HG03571 (cell line): ENCODE results near the gene PRR23B.
"Not testable (repeated sequence)": the region's sequence is repeated elsewhere in the genome, so short reads cannot be mapped to it uniquely, and the experiment has no call there.

Experiments
- ATAC-seq: cut with Tn5 transposase; IDR thresholded peaks from one replicate; pipeline ENCODE4 v1.9.1; 2021; ENCODE audit not compliant: unreplicated experiment

Gene PRR23B

DNA sequence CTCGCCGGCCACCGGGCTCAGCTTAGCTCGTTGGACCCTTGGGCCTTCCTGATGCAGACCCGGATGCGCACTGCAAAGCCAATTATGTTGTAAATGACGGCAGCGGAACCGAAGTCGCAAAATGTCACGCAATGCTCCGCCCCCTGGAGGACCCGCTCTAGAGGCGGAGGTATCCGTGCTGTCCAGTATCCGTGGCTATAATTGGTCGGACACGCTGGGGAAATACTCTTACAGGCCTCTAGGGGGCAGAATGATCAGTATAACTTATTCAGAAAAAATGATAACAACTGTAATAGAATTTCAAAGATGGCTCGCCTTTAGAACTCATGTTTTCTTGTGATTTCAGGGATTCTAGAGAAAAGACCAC, at the start of gene PRR23B:
Gene PRR23B, minus strand, starts transcription at position 59 of the 367 bp plus-strand sequence. CDS start 265 bp downstream, outside the sequence.
- ATAC-seq: no peak

DNA sequence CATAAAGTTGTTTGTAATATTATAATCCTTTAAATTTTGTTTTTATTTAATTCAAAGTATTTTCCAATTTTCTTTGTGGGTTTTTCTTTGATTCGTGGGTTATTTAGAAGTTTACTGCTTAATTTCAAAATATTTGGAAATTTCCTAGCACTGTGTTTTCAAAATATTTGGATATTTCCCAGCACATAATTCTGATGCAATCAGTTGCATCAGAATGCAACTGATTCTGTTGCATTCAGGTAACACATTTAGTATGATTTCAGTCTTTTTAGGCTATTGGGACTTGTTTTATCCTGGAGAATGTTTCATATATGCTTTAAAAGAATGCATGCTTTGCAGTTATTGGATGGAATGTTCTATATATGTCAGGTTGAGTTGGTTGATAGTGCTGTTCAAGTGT, 42.2 kb upstream of the PRR23B start:
- ATAC-seq: no peak

DNA sequence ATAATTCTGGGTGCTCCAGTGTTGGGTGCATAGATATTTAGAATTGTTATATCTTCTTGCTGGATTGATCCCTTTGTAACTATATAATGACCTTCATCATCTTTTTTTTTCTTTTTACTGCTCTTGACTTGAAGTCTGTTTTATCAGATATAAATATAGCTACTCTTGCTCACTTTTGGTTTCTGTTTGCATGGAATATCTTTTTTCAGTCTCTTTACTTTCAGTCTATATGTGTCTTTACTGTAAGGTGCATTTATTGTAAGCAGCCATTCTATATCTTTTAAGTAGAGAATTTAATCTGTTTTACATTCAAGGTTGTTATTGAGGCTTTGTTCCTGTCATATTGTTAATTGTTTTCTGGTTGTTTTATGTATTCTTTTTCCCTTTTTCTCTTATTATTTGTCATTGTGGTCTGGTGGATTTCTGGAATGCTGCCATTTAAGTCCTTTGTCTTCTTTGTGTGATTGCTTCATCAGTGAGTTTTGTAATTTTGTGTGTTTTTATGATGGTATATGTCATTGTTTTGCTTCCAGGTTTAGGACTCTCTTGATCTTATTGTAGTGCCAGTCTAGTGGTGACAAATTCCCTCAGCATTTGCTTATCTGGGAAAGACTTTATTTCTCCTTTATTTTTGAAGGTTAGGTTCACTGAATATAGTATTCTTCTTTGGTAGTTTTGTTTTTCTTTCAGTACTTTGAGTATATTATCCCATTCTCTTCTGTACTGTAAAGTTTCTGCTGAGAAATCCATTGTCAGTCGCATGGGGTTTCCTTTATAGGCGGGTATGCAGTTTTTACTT, 32.3 kb upstream of the PRR23B start:
- ATAC-seq: no peak

DNA sequence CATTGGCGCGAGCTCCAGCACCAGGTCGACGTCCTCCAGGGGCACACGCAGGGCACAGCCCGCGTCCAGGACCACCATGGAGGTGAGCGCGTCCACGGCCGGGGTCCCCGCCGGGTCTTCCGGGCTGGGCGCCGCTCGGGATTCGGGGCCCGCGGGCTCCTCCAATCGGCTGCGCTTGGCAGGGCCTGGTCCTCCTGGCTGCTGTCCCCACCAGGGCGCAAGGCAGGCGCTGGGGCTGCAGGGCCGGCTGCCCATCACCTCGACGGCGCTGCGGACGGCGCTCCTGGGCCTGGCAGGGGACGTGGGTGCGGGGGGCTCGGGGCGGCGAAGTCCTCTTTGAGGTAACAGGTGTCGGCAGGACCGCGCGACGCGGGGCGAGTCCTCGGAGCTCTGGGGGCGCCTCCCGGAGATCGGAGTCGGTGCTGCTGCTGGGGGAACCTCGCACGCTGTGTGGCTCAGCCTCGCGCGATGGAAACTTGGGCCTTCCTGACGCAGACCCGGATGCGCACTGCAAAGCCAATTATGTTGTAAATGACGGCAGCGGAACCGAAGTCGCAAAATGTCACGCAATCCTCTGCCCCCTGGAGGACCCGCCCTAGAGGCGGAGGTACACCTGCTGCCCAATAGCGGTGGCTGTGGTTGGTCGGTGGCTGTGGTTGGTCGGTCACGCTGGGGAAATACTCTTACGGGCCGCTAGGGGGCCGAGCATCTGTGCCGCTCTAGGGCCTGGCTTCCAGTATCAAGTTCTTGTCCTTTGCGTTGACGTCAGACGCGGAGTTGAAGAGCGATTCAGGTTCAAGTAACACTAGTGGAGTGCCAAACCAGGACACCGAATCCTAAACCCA, 23.9 kb upstream of the PRR23B start, which contains the start of gene PRR23C:
Gene PRR23C, minus strand, starts transcription at position 527 of the 845 bp plus-strand sequence. Its CDS starts 272 bp downstream, at position 255.
- no peak for ATAC-seq

DNA sequence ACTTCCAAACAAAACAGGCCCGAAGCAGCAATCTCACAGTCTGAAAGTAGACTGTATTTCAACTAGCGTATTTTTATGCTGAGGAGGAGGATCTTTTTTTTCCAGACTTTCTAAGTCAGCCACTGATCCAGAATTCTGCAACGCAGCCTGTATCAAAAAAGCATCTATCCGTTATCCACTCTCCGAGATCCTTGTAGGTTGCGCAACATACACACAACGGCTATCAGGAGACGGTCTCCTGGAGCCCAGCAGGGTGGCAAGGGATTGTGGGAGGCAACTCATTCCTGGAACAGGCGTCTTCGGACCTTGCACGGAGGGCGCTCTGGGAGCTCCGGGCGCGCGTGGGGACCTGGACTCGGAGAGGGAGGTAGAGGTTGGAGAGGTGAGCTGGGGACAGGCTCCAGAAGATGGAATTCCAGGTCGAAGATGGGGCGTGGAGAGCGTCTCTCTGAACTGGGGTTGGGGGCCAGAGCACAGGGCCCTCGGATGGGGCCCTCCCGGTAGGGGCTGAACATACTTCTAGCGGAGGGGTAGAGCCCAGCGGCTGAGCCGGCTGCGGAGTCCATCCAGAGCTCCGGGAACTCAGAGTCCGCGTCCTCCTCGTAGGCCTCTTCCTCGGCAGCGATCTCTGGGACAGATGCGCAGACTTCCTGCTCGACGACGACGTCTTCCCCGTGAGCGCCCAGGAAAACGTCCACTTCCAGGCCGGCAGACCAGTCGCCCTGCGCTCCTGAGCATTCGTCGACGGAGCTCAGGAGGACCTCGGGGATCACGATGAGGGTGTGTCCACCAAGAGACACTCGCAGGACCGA, 23.0 kb upstream of the PRR23B start:
- ATAC-seq: no peak

DNA sequence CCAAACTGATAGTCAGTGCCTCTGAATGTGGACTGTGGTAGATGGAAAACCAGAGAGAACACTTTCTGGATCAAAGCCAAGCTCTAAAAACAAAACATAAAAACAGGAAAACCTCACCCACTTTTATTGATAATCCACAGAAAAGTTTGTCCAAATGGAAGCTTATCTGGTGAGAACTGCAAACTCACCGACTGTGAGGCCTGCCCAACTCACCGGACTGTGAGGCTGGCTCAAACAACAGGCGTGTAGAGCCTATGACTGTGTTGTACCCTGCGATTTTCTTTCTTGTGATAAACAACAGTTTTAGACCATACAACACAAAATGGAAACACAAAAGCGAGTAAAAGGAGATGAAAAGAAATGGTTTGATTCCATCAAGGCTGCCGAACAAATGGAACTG, 16.8 kb upstream of the PRR23B start:
- no peak for ATAC-seq

DNA sequence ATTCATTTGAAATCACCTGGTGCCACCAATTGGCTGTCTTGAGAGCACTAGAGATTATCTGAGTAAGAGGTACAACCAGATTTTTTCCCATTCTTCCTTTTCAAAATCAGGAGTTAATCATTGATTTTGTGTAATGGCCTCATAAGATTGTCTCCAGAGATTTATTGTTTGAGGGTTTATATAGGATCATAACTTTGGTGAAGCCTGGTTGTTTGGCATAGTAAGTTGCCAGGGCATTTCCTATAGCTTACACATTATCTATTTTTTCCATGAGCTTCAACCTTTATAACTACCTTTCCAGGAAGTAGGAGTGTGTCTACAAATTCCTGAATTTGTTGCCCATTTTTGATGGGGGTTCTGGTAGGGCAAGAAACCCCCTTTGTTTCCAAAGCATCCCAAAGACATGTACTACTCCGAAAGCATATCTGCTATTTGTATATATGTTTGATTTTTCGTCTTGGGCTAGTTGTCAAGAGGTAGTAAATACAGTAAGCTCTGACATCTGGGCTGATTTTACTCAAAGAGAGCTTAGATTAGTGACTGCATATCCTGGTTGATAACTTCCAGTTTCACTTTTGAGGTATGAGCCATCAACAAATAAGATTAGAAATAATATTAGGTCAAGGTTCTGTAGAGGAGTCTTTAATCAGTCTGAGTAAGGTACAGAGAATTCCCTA, 11.7 kb upstream of the PRR23B start:
- no peak for ATAC-seq

DNA sequence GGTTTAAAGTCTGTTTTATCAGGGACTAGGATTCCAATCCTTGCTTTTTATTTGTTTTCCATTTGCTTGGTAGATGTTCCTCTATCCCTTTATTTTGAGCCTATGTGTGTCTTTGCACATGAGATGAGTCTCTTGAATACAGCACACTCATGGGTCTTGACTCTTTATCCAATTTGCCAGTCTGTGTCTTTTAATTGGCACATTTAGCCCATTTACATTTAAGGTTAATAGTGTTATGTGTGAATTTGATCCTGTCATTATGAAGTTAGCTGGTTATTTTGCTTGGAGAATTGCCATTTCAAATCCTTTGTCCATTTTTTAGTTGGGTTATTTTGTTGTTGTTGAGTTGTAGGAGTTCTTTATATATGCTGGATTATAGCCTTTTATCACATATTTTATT, 9.8 kb upstream of the PRR23B start:
- ATAC-seq: not testable (repeated sequence)

DNA sequence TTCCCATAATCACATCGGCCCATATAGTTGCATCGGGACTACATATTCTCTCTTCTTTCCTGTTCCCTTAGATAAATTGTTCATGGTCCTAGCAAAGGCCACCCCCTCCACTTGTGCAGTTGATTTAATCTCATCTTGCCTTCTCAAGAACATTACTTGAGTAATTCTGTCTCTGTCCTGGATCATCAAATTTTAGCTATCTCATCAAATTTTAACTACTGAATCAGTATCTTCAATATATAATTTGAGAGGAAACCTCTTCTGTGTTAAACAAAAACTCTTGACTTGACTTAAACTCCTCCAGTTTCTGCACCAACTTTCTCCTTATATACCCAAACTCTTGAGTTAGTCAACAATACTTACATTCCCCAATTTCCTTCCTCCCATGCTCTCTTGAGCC, 4.2 kb upstream of the PRR23B start:
- ATAC-seq: no peak

DNA sequence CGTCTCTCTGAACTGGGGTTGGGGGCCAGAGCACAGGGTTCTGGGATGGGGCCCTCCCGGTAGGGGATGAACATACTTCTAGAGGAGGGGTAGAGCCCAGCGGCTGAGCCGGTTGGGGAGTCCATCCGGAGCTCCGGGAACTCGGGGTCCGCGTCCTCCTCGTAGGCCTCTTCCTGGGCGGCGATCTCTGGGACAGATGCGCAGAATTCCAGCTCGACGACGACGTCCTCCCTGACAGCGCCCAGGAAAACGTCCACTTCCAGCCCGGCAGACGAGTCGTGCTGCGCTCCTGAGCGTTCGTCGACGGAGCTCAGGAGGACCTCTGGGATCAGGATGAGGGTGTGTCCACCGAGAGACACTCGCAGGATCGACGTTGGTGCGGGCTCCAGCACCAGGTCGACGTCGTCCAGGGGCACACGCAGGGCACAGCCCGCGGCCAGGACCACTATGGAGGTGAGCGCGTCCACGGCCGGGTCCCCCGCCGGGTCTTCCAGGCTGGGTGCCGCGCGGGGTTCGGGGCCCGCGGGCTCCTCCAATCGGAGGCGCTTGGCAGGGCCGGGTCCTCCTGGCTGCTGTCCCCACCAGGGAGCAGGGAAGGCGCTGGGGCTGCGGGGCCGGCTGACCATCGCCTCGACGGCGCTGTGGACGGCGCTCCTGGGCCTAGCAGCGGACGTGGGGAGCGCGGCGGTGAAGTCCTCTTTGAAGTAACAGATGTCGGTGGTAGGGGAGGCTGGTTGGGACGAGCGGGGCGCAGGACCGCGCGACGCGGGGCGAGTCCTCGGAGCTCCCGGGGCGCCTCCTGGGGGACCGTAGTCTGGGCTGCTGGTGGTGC, 474 bp downstream of the PRR23B start:
- no peak for ATAC-seq

DNA sequence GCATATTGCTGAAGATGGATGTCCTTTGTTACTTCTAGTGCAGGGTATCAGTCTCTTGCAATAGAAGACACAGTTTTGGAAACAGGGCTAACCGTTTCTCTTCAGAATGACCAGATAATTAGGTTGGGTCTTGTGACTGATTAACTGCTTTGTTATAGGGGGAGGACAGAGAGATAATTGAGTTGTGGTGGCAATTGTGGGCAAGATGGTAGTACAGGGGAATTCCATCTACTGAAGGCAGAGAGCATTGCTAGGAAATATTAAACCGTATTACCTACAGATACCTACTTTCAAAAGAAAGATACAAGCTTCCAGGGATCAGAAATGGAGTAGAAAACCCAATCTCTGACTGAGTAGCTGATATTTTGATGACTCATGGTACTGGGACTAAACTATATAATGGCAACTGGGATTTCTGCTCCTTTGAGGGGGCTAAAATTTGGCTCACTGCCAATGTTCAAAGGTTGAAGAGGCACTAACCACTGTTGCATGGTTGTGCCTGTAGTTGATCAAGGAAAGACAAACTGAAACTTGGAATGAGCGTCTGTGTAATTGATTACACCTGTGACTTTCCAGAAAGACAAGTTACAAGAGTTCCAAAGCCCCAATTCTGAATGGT, 4.2 kb downstream of the PRR23B start:
- no peak for ATAC-seq

DNA sequence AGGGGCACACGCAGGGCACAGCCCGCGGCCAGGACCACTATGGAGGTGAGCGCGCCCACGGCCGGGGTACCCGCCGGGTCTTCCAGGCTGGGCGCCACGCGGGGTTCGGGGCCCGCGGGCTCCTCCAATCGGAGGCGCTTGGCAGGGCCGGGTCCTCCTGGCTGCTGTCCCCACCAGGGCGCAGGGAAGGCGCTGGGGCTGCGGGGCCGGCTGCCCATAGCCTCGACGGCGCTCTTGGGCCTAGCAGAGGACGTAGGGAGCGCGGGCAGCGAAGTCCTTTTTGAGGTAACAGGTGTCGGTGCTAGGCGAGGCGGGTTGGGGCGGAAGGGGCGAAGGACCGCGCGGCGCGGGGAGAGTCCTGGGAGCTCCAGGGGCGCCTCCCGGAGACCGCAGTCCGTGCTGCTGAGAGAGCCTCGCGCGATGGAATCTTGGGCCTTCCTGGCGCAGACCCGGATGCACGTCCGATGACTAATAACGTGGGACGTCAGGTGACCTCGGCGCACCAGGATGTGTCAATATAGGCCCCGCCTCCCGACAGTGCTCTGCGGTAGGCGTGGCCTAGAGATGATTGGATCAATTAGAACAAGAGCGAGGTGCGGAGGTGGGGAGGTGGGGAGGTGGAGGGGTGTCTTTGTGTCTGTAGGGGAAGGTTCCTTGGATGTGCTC, 14.5 kb downstream of the PRR23B start, which contains the start of gene PRR23A:
Gene PRR23A, minus strand, starts transcription at position 218 of the 666 bp plus-strand sequence. Its CDS starts 0 bp downstream, at position 218.
- no peak for ATAC-seq

DNA sequence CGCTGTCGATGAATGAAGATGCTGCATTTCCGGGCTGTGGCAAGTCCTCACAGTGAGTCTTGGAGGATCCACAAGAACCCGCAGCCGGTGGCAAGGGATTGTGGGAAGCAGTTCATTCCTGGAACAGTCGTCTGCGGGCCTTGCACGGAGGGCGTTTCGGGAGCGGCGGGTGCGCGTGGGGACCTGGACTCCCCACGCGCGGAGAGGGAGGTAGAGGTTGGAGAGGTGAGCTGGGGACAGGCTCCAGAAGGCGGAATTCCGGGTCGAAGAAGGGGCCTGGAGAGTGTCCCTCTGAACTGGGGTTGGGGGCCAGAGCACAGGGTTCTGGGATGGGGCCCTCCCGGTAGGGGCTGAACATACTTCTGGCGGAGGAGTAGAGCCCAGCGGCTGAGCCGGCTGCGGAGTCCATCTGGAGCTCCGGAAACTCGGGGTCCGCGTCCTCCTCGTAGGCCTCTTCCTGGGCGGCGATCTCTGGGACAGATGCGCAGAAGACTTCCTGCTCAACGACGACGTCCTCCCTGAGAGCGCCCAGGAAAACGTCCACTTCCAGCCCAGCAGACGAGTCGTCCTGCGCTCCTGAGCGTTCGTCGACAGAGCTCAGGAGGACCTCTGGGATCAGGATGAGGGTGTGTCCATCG, 15.3 kb downstream of the PRR23B start:
- ATAC-seq: no peak

DNA sequence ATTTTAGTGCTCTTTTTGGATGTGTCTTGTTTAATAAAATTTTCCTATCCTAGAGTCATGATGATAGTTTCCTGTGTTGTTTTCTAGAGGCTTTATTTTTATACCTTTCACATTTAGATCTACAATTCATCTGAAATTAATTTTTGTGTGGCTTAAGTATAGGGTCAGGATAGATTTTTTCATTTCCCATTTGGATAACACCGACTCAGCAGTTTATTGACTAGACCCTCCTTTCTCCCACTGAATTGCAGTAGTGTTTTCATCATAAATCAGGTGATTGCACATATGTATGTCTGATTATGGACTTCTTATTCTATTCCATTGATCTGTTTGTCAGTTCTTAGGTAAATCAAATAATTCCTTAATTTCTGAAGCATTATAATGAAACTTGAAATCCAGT, 25.0 kb downstream of the PRR23B start:
- no peak for ATAC-seq

DNA sequence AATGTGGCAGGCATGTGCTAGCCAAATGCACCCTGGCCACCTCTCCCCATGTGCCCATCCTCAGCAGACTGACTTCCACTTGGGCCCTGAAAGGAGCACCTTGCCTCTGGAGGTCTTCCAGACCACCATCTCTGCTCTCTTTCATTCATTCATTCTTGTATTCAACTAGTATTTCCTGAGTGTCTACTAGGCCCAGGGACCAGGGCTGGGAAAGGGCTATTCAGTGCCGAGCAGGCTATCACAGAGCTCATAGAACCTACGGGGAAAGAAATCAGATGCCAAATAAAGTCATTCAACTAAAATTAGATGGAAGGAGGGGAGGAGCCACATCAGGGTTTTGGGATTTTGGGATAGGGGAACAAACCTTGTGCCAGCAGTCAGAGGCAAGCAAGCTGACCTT, 33.5 kb downstream of the PRR23B start:
- no peak for ATAC-seq

DNA sequence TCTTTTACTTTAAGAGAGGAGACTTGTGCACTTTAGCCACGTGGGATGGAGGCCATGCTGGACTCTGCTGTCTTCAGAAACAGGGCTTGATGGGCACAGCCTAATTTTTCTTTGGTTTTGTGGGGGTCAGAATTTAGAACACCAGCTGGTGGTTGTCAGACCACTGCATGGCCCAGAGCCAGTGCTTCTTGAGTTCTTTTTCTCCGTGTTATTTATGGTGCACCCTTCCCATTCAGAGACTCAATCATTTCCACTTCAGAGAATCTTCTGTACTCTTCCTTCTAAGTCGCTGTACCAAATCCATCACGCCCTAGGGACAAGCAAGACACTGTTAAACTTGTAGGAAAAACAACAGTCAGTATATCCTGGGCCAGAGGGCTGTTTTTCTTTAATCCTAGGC, 34.8 kb downstream of the PRR23B start:
- ATAC-seq: no peak

DNA sequence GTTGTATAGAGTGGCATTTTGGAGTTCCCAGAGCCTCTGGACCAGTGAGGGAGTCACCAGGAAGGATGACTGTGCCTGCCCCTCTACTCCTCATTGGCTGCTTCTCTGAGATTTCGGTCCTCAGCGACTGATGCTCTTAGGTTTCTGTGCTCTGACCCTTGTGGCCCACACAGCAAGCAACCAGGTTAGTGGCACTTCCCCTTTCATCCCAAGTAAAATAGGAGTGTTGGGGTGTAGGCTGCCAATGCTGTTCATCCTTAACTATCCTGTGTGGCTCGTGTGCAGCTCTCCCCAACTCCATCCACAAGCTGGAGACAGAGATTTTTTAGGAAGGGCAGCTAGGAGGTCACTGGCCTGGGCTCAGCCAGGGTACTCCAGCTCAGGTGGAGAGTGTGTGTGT, 35.9 kb downstream of the PRR23B start:
- no peak for ATAC-seq

DNA sequence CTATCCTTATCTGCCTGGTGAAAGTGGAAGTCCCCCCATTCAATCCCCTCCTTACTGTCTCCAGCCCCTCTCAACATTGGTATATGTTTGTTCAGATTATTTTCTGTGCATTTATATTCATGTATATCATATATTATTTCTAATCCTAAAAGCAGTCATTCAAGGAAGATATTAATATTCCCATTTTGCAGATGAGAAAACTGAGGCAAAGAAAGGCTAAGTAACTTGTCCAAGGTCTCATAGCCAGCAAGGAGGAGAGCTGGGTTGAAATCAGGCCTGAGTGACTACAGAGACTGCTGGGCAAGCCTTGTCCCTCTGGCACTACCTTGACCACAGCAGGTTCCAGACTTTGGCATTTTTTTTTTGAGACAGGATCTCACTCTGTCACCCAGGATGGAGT, 44.7 kb downstream of the PRR23B start:
- no peak for ATAC-seq
